ENCODE measurements around the gene FLT3LG. TPM values are rescaled to one million over a fixed set of nuclear protein-coding genes. Genes with fewer than 3 reads are reported as not detected.

FLT3LG gene
- total RNA-seq, 2 donors from 2014 or later = 349 to 455 TPM

GRCh38 chr19:49491030-49491803, 17.2 kb downstream of the FLT3LG start:
- Mint-ChIP-seq H3K4me3 (peak overlapping the region; percentile 97), H3K27me3 (no peaks in the 10 kb centered on the region), H3K4me1 (peaks cover 46% of the 10 kb centered on the region), H3K36me3 (ENCODE audit: low read depth) (peaks cover 8% of the 10 kb centered on the region), H3K27ac (peak overlapping the region; percentile 98)
- DNase-seq (no peak), ATAC-seq (no peak)
- no peaks in the 10 kb centered on the region for H3K9me3 ChIP-seq (ENCODE audit: control insufficient read depth, low read length, poor library complexity, severe bottlenecking)

GRCh38 chr19:49491804-49492572, 18.0 kb downstream of the FLT3LG start:
- H3K27me3 Mint-ChIP-seq = no peaks in the 10 kb centered on the region
- ATAC-seq (no peak), DNase-seq (no peak)
- peak overlapping the region; percentile 36 for H3K4me3 Mint-ChIP-seq
- H3K4me1 Mint-ChIP-seq = peaks cover 48% of the 10 kb centered on the region
- H3K27ac Mint-ChIP-seq = peak overlapping the region; percentile 98
- H3K9me3 ChIP-seq (ENCODE audit: control insufficient read depth, low read length, poor library complexity, severe bottlenecking) = no peaks in the 10 kb centered on the region
- H3K36me3 Mint-ChIP-seq (ENCODE audit: low read depth) = peaks cover 10% of the 10 kb centered on the region

- no peaks in the 10 kb centered on the region for H3K9me3 ChIP-seq (ENCODE audit: control insufficient read depth, low read length, poor library complexity, severe bottlenecking)
- Mint-ChIP-seq H3K4me1 (peaks cover 48% of the 10 kb centered on the region), H3K27ac (peak overlapping the region; percentile 98), H3K27me3 (no peaks in the 10 kb centered on the region), H3K36me3 (ENCODE audit: low read depth) (peaks cover 8% of the 10 kb centered on the region), H3K4me3 (peak overlapping the region; percentile 64)
- no peak for ATAC-seq
- no peak for DNase-seq
Observed at GRCh38 chr19:49492573-49493405, 18.8 kb downstream of the FLT3LG start.

- Mint-ChIP-seq H3K36me3 (ENCODE audit: low read depth) (peaks cover 25% of the 10 kb centered on the region), H3K4me1 (peaks cover 45% of the 10 kb centered on the region), H3K4me3 (peak overlapping the region; percentile 100), H3K27me3 (no peaks in the 10 kb centered on the region), H3K27ac (peak overlapping the region; percentile 99)
- ATAC-seq (no peak), DNase-seq (no peak)
- no peaks in the 10 kb centered on the region for H3K9me3 ChIP-seq (ENCODE audit: control insufficient read depth, low read length, poor library complexity, severe bottlenecking)
Observed at GRCh38 chr19:49496574-49497008, 22.6 kb downstream of the FLT3LG start.

- no peaks in the 10 kb centered on the region for H3K9me3 ChIP-seq (ENCODE audit: control insufficient read depth, low read length, poor library complexity, severe bottlenecking)
- Mint-ChIP-seq H3K36me3 (ENCODE audit: low read depth) (peaks cover 25% of the 10 kb centered on the region), H3K27me3 (no peaks in the 10 kb centered on the region), H3K4me1 (peaks cover 45% of the 10 kb centered on the region), H3K4me3 (peak overlapping the region; percentile 100), H3K27ac (peak overlapping the region; percentile 99)
- DNase-seq (peak; percentile 65 to 72 (median 65)), ATAC-seq (peak; percentile 16)
Observed at GRCh38 chr19:49497047-49497788, 23.2 kb downstream of the FLT3LG start.

- ATAC-seq = no peak
- peak overlapping the region; percentile 100 for H3K4me3 Mint-ChIP-seq
- H3K27me3 Mint-ChIP-seq = no peaks in the 10 kb centered on the region
- H3K27ac Mint-ChIP-seq = peak overlapping the region; percentile 99
- no peaks in the 10 kb centered on the region for H3K9me3 ChIP-seq (ENCODE audit: control insufficient read depth, low read length, poor library complexity, severe bottlenecking)
- peaks cover 42% of the 10 kb centered on the region for H3K4me1 Mint-ChIP-seq
- DNase-seq = no peak
- H3K36me3 Mint-ChIP-seq (ENCODE audit: low read depth) = peaks cover 22% of the 10 kb centered on the region
Observed at GRCh38 chr19:49497789-49498103, 23.7 kb downstream of the FLT3LG start.

GRCh38 chr19:49498475-49498874, 24.5 kb downstream of the FLT3LG start:
- H3K36me3 Mint-ChIP-seq (ENCODE audit: low read depth) = peaks cover 22% of the 10 kb centered on the region
- peaks cover 42% of the 10 kb centered on the region for H3K4me1 Mint-ChIP-seq
- H3K27ac Mint-ChIP-seq = peak overlapping the region; percentile 99
- peak overlapping the region; percentile 100 for H3K4me3 Mint-ChIP-seq
- H3K27me3 Mint-ChIP-seq = no peaks in the 10 kb centered on the region
- H3K9me3 ChIP-seq (ENCODE audit: control insufficient read depth, low read length, poor library complexity, severe bottlenecking) = no peaks in the 10 kb centered on the region
- no peak for ATAC-seq
- no peak for DNase-seq

GRCh38 chr19:49499030-49499670, 25.1 kb downstream of the FLT3LG start:
- H3K36me3 Mint-ChIP-seq (ENCODE audit: low read depth) = peaks cover 22% of the 10 kb centered on the region
- peak overlapping the region; percentile 100 for H3K4me3 Mint-ChIP-seq
- peak overlapping the region; percentile 99 for H3K27ac Mint-ChIP-seq

GRCh38 chr19:49502866-49503581, 29.0 kb downstream of the FLT3LG start:
- ATAC-seq (no peak), DNase-seq (peak in 2 of 3 donors; percentile 30 to 49)
- H3K4me1 Mint-ChIP-seq = peaks cover 34% of the 10 kb centered on the region
- no peaks in the 10 kb centered on the region for H3K9me3 ChIP-seq (ENCODE audit: control insufficient read depth, low read length, poor library complexity, severe bottlenecking)
- peaks cover 17% of the 10 kb centered on the region for H3K36me3 Mint-ChIP-seq (ENCODE audit: low read depth)
- peak overlapping the region; percentile 99 for H3K27ac Mint-ChIP-seq
- peak overlapping the region; percentile 9 for H3K4me3 Mint-ChIP-seq
- H3K27me3 Mint-ChIP-seq = no peaks in the 10 kb centered on the region

More at GRCh38 chr19:49499030-49499670, 25.1 kb downstream of the FLT3LG start:
- DNase-seq (peak in 1 of 3 donors; percentile 22), ATAC-seq (no peak)
- peaks cover 42% of the 10 kb centered on the region for H3K4me1 Mint-ChIP-seq
- no peaks in the 10 kb centered on the region for H3K27me3 Mint-ChIP-seq
- no peaks in the 10 kb centered on the region for H3K9me3 ChIP-seq (ENCODE audit: control insufficient read depth, low read length, poor library complexity, severe bottlenecking)

- no peaks in the 10 kb centered on the region for H3K27me3 Mint-ChIP-seq
- H3K4me1 Mint-ChIP-seq = peaks cover 35% of the 10 kb centered on the region
- H3K27ac Mint-ChIP-seq = peak overlapping the region; percentile 99
- H3K36me3 Mint-ChIP-seq (ENCODE audit: low read depth) = peaks cover 17% of the 10 kb centered on the region
- DNase-seq (no peak), ATAC-seq (no peak)
- H3K4me3 Mint-ChIP-seq = no peak overlapping the region
- H3K9me3 ChIP-seq (ENCODE audit: control insufficient read depth, low read length, poor library complexity, severe bottlenecking) = no peaks in the 10 kb centered on the region
Observed at GRCh38 chr19:49503582-49503962, 29.6 kb downstream of the FLT3LG start.

GRCh38 chr19:49506575-49507105, 32.6 kb downstream of the FLT3LG start:
- DNase-seq (peak; percentile 55 to 74 (median 68)), ATAC-seq (peak; percentile 84)
- H3K4me3 Mint-ChIP-seq = peak overlapping the region; percentile 41
- H3K9me3 ChIP-seq (ENCODE audit: control insufficient read depth, low read length, poor library complexity, severe bottlenecking) = no peaks in the 10 kb centered on the region
- H3K27me3 Mint-ChIP-seq = no peaks in the 10 kb centered on the region
- no peak overlapping the region for H3K27ac Mint-ChIP-seq
- H3K36me3 Mint-ChIP-seq (ENCODE audit: low read depth) = no peaks in the 10 kb centered on the region
- H3K4me1 Mint-ChIP-seq = peaks cover 23% of the 10 kb centered on the region

All from T-helper 17 cell (primary cell).